ENCODE results near the gene SNX27. TPM values are rescaled to one million over a fixed set of nuclear protein-coding genes. Genes with fewer than 3 reads are reported as not detected.

SNX27 gene
- total and polyA plus RNA-seq, 2 donors (not counting 3 experiments of a cell fraction or from before 2014, with no cell fraction given): 8.1 to 24.9 TPM

GRCh38 chr1:151689494-151689893 is 77.6 kb downstream of the SNX27 start:
- no peak overlapping the region for H3K9ac ChIP-seq (replicated peaks; ENCODE audit: extremely low read depth, insufficient read depth, low read length)

More at GRCh38 chr1:151689494-151689893, 77.6 kb downstream of the SNX27 start:
- H3K36me3 ChIP-seq (ENCODE audit: control insufficient read depth in 2 of 2, extremely low read depth in 1 of 2, insufficient read depth in 2 of 2, low read length in 2 of 2): no peaks in the 10 kb centered on the region
- BruUV-seq (replicated peaks): no TSS peak
- ChIA-PET POLR2A (no interaction called here), CTCF (interaction anchor here (1.0 to 1.3 kb wide), 2 partner anchors 8 to 9 kb away, joined by 3 to 4 read pairs; no protein-coding TSS in a partner anchor)
- dilution Hi-C loops (cut with MboI; ENCODE audit: extremely low pct_ligation_motif_present, low sequenced_read_pairs): no loop called here
- no peak for TF ChIP-seq MYC (IDR thresholded peaks at IDR 0.05; ENCODE audit: low read depth, low read length)
- TF ChIP-seq GATA2 (IDR thresholded peaks at IDR 0.05; ENCODE audit: insufficient read depth, insufficient read length, low read depth, low read length): no peak
- no peak for TF ChIP-seq MAX (IDR thresholded peaks at IDR 0.05; ENCODE audit: insufficient read depth, insufficient read length)
- TF ChIP-seq CTCF (IDR thresholded peaks at IDR 0.05; ENCODE audit: extremely low read depth in 1 of 2, insufficient read depth in 1 of 2, low read depth in 1 of 2, low read length in 2 of 2): no peak
- TF ChIP-seq EZH2 (IDR thresholded peaks at IDR 0.05; ENCODE audit: borderline replicate concordance, low read depth, low read length, severe bottlenecking): no peak
- TF ChIP-seq POLR2A (IDR thresholded peaks at IDR 0.05; ENCODE audit: low read depth, low read length): no peak
- no peak for TF ChIP-seq POLR2AphosphoS5 (IDR thresholded peaks at IDR 0.05; ENCODE audit: insufficient read depth, low read depth, low read length)
- TF ChIP-seq JUN (IDR thresholded peaks at IDR 0.05; ENCODE audit: borderline replicate concordance, insufficient read depth, insufficient read length, low read depth): no peak
- no peak for TF ChIP-seq FOS (IDR thresholded peaks at IDR 0.05; ENCODE audit: borderline replicate concordance, insufficient read depth, low read length)
- H3K4me3 ChIP-seq (replicated peaks in 1 of 3; ENCODE audit: insufficient read depth in 1 of 3, low read depth in 1 of 3, low read length in 3 of 3): no peak overlapping the region
- H3K79me2 ChIP-seq (ENCODE audit: control insufficient read depth, insufficient read depth, low read length): no peaks in the 10 kb centered on the region
- no peaks in the 10 kb centered on the region for H4K20me1 ChIP-seq (replicated peaks; ENCODE audit: control insufficient read depth, extremely low read depth, insufficient read depth, low read length)
- no peaks in the 10 kb centered on the region for H3K4me1 ChIP-seq (ENCODE audit: control insufficient read depth, extremely low read depth, insufficient read depth, low read length)
- no peaks in the 10 kb centered on the region for H3K9me1 ChIP-seq (replicated peaks; ENCODE audit: control insufficient read depth, extremely low read depth, insufficient read depth, low read length)
- no peak overlapping the region for H3K27ac ChIP-seq (ENCODE audit: insufficient read depth, low read depth, low read length)
- no peak for DNase-seq (ENCODE audit: low read depth, low spot score)
- no peak overlapping the region for H3K4me2 ChIP-seq (ENCODE audit: insufficient read depth, low read length)
- no peak overlapping the region for H2AFZ ChIP-seq (ENCODE audit: low read depth, low read length)
- intact Hi-C loops (cut with micrococcal nuclease): no loop called here
- no peaks in the 10 kb centered on the region for H3K27me3 ChIP-seq (ENCODE audit: control insufficient read depth in 2 of 2, insufficient read depth in 2 of 2, low read length in 2 of 2)
- FAIRE-seq: no peak
- H3K9me3 ChIP-seq (replicated peaks; ENCODE audit: control insufficient read depth, insufficient read depth, low read length): no peaks in the 10 kb centered on the region

Measured in endothelial cell of umbilical vein (primary cell).